ENCODE measurements around the gene DHX8. TPM values are rescaled to one million over a fixed set of nuclear protein-coding genes. Genes with fewer than 3 reads are reported as not detected.

DHX8 gene
- total RNA-seq, 1 donor from 2014 or later, result 63.4 TPM

DNA sequence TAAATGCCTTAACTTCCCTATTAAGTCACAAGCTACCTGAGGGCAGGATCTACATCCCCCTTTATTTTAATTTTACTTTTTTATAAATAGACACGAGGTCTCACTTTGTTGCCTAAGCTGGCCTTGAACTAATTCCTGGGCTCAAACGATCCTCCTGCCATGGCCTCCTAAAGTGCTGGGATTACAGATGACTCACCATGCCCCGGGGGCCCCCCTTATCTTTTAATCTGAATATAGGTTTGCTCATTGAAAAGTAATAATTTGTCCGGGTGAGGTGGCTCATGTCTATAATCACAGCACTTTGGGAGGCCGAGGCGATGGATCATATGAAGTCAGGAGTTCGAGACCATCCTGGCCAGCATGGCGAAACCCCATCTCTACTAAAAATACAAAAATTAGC, 48.2 kb downstream of the DHX8 start:
- CTCF ChIA-PET, result no interaction called here

GRCh38 chr17:43532581-43532980, 48.8 kb downstream of the DHX8 start:
- DNase-seq (no peak), ATAC-seq (ENCODE audit: low read depth) (no peak)
- Mint-ChIP-seq H3K9me3 (no peaks in the 10 kb centered on the region), H3K36me3 (ENCODE audit: low read depth) (peaks cover 6% of the 10 kb centered on the region), H3K27ac (no peak overlapping the region), H3K4me3 (no peak overlapping the region), H3K4me1 (peaks cover 5% of the 10 kb centered on the region), H3K27me3 (no peaks in the 10 kb centered on the region)
- TF ChIP-seq, protein P1, sequence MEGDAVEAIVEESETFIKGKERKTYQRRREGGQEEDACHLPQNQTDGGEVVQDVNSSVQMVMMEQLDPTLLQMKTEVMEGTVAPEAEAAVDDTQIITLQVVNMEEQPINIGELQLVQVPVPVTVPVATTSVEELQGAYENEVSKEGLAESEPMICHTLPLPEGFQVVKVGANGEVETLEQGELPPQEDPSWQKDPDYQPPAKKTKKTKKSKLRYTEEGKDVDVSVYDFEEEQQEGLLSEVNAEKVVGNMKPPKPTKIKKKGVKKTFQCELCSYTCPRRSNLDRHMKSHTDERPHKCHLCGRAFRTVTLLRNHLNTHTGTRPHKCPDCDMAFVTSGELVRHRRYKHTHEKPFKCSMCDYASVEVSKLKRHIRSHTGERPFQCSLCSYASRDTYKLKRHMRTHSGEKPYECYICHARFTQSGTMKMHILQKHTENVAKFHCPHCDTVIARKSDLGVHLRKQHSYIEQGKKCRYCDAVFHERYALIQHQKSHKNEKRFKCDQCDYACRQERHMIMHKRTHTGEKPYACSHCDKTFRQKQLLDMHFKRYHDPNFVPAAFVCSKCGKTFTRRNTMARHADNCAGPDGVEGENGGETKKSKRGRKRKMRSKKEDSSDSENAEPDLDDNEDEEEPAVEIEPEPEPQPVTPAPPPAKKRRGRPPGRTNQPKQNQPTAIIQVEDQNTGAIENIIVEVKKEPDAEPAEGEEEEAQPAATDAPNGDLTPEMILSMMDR (IDR thresholded peaks at IDR 0.05), result no peak
- ChIA-PET POLR2A (no interaction called here), CTCF (no interaction called here)
- intact Hi-C loops (cut with micrococcal nuclease), result no loop called here

More for the DNA sequence above, 48.2 kb downstream of the DHX8 start:
- Mint-ChIP-seq H3K4me3 (no peak overlapping the region), H3K27me3 (no peaks in the 10 kb centered on the region), H3K36me3 (ENCODE audit: low read depth) (peaks cover 10% of the 10 kb centered on the region), H3K9me3 (no peaks in the 10 kb centered on the region), H3K4me1 (peaks cover 5% of the 10 kb centered on the region), H3K27ac (no peak overlapping the region)
- TF ChIP-seq, protein P1 (IDR thresholded peaks at IDR 0.05), result no peak
- intact Hi-C loops (cut with micrococcal nuclease), result no loop called here
- ATAC-seq (ENCODE audit: low read depth) (no peak), DNase-seq (no peak)
- POLR2A ChIA-PET, result no interaction called here

DNA sequence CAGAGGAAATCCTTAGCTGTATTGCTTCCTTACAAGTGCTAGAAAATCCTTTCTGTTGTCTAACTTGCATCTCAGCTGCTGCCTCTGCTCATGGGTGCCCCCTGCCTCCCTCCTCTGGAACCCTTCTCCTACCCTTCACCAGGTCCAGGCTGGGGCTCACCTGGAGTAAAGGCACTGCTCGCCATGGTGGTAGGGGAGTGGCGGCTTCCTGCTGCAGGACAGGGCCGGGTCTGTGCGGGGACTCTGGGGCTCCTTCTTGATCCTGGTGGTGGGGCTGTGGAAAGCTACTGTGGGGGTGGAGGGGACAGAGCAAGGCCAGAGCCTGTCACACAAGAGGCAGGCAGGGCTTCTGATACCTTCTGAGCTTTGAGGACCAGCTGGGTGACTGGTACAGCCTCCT, 49.9 kb downstream of the DHX8 start:
- intact Hi-C loops (cut with micrococcal nuclease), result no loop called here
- ChIA-PET CTCF (no interaction called here), POLR2A (no interaction called here)

GRCh38 chr17:43534909-43535308, 51.1 kb downstream of the DHX8 start:
- Mint-ChIP-seq H3K27ac (no peak overlapping the region), H3K27me3 (no peaks in the 10 kb centered on the region), H3K4me3 (no peak overlapping the region), H3K36me3 (ENCODE audit: low read depth) (no peaks in the 10 kb centered on the region), H3K9me3 (no peaks in the 10 kb centered on the region), H3K4me1 (peaks cover 5% of the 10 kb centered on the region)
- DNase-seq, result no peak
- POLR2A ChIA-PET, result no interaction called here
- CTCF ChIA-PET, result no interaction called here
- intact Hi-C loops (cut with micrococcal nuclease), result no loop called here
- TF ChIP-seq, protein P1 (IDR thresholded peaks at IDR 0.05), result no peak
- ATAC-seq (ENCODE audit: low read depth), result no peak

More for the DNA sequence above, 49.9 kb downstream of the DHX8 start:
- TF ChIP-seq, protein P1 (IDR thresholded peaks at IDR 0.05), result no peak
- Mint-ChIP-seq H3K4me3 (no peak overlapping the region), H3K9me3 (no peaks in the 10 kb centered on the region), H3K4me1 (peaks cover 5% of the 10 kb centered on the region), H3K36me3 (ENCODE audit: low read depth) (peaks cover 3% of the 10 kb centered on the region), H3K27me3 (no peaks in the 10 kb centered on the region), H3K27ac (no peak overlapping the region)
- ATAC-seq (ENCODE audit: low read depth) (no peak), DNase-seq (no peak)

GRCh38 chr17:43536236-43536992, 52.6 kb downstream of the DHX8 start:
- TF ChIP-seq, protein P1 (IDR thresholded peaks at IDR 0.05), result no peak
- ChIA-PET CTCF (no interaction called here), POLR2A (no interaction called here)
- H3K27ac Mint-ChIP-seq, result no peak overlapping the region
- DNase-seq (no peak), ATAC-seq (ENCODE audit: low read depth) (peak; percentile 52)
- no peak overlapping the region for H3K4me3 Mint-ChIP-seq
- intact Hi-C loops (cut with micrococcal nuclease), result no loop called here
- H3K27me3 Mint-ChIP-seq, result peaks cover 3% of the 10 kb centered on the region
- peaks cover 5% of the 10 kb centered on the region for H3K4me1 Mint-ChIP-seq
- no peaks in the 10 kb centered on the region for H3K36me3 Mint-ChIP-seq (ENCODE audit: low read depth)
- no peaks in the 10 kb centered on the region for H3K9me3 Mint-ChIP-seq

Data from activated B cell treated with CpG ODN at 0.5 μM for 24 hours (primary cell).